ENCODE results near the gene GPR21. TPM values are rescaled to one million over a fixed set of nuclear protein-coding genes. Genes with fewer than 3 reads are reported as not detected.

GPR21 gene
- total and polyA plus RNA-seq, 2 of the 13 experiments (the other 11 are each of a cell fraction or from before 2014, with no cell fraction given) = 0.29 to 0.32 TPM

DNA sequence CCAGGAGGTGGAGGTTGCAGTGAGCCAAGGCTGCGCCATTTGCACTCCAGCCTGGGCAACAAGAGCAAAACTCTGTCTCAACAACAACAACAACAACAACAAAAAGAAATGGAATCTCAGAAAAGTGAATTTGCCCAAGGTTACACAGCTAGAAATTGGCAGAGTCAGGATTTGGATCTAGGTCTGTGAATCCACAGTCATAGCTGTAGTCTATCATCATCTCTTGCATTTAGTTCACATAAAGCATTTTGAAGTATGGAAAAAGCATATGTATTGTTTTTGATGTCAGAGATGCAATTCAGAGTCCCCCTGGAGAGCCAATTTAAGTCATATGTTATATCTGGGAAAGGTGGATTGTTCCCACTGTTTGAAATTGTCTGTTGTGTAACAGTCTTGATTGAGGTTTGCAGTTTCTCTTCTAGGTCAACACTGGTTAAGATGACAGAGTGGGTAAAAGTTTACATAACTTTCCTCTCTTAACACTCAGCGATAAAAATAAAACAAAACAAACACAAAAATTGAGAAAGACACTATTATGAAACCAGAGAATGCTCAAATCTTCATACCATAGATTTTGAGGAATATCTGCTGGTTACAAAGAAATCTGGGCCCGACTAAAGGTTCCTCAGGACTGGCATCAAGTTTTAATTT is 21.5 kb upstream of the GPR21 start (continued):
- TF ChIP-seq FOSL1 (CRISPR knock-in tag; IDR thresholded peaks at IDR 0.05; ENCODE audit: borderline replicate concordance) (no peak), ETV5 (CRISPR knock-in tag; IDR thresholded peaks at IDR 0.05; ENCODE audit: borderline replicate concordance) (no peak), ISL2 (CRISPR knock-in tag; IDR thresholded peaks at IDR 0.05) (peak; percentile 96), NONO (IDR thresholded peaks at IDR 0.05) (no peak), NONO (CRISPR knock-in tag; conservative IDR thresholded peaks at IDR 0.05) (0 out of 2 replicates have a peak, but pooled peaks have one; percentile 39), HNRNPUL1 (IDR thresholded peaks at IDR 0.05; ENCODE audit: low read depth, low read length) (no peak), ZNF383 (CRISPR knock-in tag; IDR thresholded peaks at IDR 0.05; ENCODE audit: borderline replicate concordance) (no peak), TBL1XR1 (IDR thresholded peaks at IDR 0.05; ENCODE audit: borderline replicate concordance, low read length, partially characterized antibody) (no peak), KMT2B (CRISPR knock-in tag; IDR thresholded peaks at IDR 0.05) (no peak), ZNF143 (CRISPR knock-in tag; IDR thresholded peaks at IDR 0.05) (no peak), SIN3A (IDR thresholded peaks at IDR 0.05; ENCODE audit: borderline replicate concordance, low read depth, low read length) (no peak), ATF7 (IDR thresholded peaks at IDR 0.05) (no peak), ATF7 (CRISPR knock-in tag; IDR thresholded peaks at IDR 0.05) (no peak), ZNF430 (CRISPR knock-in tag; IDR thresholded peaks at IDR 0.05) (no peak), SMC3 (IDR thresholded peaks at IDR 0.05; ENCODE audit: low read length) (no peak), ATM (IDR thresholded peaks at IDR 0.05; ENCODE audit: borderline replicate concordance) (peak; percentile 40; the same call in 1 of the 2 replicates), ZSCAN21 (CRISPR knock-in tag; IDR thresholded peaks at IDR 0.05; ENCODE audit: borderline replicate concordance) (no peak), ARID2 (CRISPR knock-in tag; IDR thresholded peaks at IDR 0.05; ENCODE audit: borderline replicate concordance) (no peak), ATAD3A (CRISPR knock-in tag; IDR thresholded peaks at IDR 0.05) (no peak)
- TF ChIP-seq, protein P1, sequence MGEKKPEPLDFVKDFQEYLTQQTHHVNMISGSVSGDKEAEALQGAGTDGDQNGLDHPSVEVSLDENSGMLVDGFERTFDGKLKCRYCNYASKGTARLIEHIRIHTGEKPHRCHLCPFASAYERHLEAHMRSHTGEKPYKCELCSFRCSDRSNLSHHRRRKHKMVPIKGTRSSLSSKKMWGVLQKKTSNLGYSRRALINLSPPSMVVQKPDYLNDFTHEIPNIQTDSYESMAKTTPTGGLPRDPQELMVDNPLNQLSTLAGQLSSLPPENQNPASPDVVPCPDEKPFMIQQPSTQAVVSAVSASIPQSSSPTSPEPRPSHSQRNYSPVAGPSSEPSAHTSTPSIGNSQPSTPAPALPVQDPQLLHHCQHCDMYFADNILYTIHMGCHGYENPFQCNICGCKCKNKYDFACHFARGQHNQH (CRISPR knock-in tag; IDR thresholded peaks at IDR 0.05) = no peak
- TF ChIP-seq, protein P2, sequence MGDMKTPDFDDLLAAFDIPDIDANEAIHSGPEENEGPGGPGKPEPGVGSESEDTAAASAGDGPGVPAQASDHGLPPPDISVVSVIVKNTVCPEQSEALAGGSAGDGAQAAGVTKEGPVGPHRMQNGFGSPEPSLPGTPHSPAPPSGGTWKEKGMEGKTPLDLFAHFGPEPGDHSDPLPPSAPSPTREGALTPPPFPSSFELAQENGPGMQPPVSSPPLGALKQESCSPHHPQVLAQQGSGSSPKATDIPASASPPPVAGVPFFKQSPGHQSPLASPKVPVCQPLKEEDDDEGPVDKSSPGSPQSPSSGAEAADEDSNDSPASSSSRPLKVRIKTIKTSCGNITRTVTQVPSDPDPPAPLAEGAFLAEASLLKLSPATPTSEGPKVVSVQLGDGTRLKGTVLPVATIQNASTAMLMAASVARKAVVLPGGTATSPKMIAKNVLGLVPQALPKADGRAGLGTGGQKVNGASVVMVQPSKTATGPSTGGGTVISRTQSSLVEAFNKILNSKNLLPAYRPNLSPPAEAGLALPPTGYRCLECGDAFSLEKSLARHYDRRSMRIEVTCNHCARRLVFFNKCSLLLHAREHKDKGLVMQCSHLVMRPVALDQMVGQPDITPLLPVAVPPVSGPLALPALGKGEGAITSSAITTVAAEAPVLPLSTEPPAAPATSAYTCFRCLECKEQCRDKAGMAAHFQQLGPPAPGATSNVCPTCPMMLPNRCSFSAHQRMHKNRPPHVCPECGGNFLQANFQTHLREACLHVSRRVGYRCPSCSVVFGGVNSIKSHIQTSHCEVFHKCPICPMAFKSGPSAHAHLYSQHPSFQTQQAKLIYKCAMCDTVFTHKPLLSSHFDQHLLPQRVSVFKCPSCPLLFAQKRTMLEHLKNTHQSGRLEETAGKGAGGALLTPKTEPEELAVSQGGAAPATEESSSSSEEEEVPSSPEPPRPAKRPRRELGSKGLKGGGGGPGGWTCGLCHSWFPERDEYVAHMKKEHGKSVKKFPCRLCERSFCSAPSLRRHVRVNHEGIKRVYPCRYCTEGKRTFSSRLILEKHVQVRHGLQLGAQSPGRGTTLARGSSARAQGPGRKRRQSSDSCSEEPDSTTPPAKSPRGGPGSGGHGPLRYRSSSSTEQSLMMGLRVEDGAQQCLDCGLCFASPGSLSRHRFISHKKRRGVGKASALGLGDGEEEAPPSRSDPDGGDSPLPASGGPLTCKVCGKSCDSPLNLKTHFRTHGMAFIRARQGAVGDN (CRISPR knock-in tag; IDR thresholded peaks at IDR 0.05) = no peak
- TF ChIP-seq, protein P3, sequence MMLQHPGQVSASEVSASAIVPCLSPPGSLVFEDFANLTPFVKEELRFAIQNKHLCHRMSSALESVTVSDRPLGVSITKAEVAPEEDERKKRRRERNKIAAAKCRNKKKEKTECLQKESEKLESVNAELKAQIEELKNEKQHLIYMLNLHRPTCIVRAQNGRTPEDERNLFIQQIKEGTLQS (CRISPR knock-in tag; IDR thresholded peaks at IDR 0.05) = no peak
